Measurements from ENCODE around the gene ANKRD30BL.
"Not testable (repeated sequence)": the region's sequence is repeated elsewhere in the genome, so short reads cannot be mapped to it uniquely, and the experiment has no call there.

DNA sequence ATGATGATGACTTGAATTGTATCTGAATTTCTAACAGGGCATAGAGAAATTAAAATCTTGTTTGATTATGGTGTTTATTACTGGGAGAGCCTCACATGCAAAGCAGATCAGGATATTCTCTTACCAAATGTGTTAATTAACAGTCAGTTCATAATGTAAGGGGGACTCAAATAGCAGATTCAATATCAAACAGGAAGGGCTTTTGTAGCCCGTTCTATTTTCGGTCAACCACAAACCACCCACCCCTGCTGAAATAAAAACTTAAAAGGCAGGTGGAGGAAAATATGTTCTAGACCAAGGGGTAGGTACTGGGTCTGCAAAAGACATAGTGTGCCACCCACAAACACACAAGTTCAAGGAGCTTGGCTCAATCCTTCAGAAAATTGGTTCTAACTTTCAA is 41.1 kb upstream of the ANKRD30BL start:
- TF ChIP-seq, protein P1, sequence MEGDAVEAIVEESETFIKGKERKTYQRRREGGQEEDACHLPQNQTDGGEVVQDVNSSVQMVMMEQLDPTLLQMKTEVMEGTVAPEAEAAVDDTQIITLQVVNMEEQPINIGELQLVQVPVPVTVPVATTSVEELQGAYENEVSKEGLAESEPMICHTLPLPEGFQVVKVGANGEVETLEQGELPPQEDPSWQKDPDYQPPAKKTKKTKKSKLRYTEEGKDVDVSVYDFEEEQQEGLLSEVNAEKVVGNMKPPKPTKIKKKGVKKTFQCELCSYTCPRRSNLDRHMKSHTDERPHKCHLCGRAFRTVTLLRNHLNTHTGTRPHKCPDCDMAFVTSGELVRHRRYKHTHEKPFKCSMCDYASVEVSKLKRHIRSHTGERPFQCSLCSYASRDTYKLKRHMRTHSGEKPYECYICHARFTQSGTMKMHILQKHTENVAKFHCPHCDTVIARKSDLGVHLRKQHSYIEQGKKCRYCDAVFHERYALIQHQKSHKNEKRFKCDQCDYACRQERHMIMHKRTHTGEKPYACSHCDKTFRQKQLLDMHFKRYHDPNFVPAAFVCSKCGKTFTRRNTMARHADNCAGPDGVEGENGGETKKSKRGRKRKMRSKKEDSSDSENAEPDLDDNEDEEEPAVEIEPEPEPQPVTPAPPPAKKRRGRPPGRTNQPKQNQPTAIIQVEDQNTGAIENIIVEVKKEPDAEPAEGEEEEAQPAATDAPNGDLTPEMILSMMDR (IDR thresholded peaks at IDR 0.05; ENCODE audit: extremely low read depth in 1 of 2, insufficient read depth in 1 of 2, low read depth in 1 of 2, low read length in 2 of 2), result not testable (repeated sequence)
- TF ChIP-seq, protein P2, sequence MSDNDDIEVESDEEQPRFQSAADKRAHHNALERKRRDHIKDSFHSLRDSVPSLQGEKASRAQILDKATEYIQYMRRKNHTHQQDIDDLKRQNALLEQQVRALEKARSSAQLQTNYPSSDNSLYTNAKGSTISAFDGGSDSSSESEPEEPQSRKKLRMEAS (IDR thresholded peaks at IDR 0.05; ENCODE audit: insufficient read depth, insufficient read length), result not testable (repeated sequence)
